Dendritic cell treated with granulocyte-macrophage colony-stimulating factor and Interleukin-4, amounts not matched to agents 40 ng/mL and 50 ng/mL, for 4 days (primary cell): Measurements from ENCODE around the gene EYA3.
A peak's percentile ranks its signal among the peaks of the same experiment; 100 is the strongest.

Source experiments
- H3K27ac Mint-ChIP-seq: one replicate; pipeline ENCODE4 v1.8.0; 2022; ENCODE audit warnings: mild to moderate bottlenecking, mixed read lengths
- H3K27me3 Mint-ChIP-seq: one replicate; pipeline ENCODE4 v1.8.0; 2022; ENCODE audit warnings: mild to moderate bottlenecking, mixed read lengths
- H3K36me3 Mint-ChIP-seq: one replicate; pipeline ENCODE4 v1.8.0; 2022; ENCODE audit warnings: low read depth, mixed read lengths
- H3K4me1 Mint-ChIP-seq: one replicate; pipeline ENCODE4 v1.8.0; 2022; ENCODE audit warnings: low read depth, mixed read lengths
- H3K4me3 Mint-ChIP-seq: one replicate; pipeline ENCODE4 v1.8.0; 2022; ENCODE audit warnings: mild to moderate bottlenecking, moderate library complexity, mixed read lengths
- H3K9me3 Mint-ChIP-seq: one replicate; pipeline ENCODE4 v1.8.0; 2022; ENCODE audit warnings: mixed read lengths
- intact Hi-C: fragments of 100-400 bp; cut with micrococcal nuclease; formaldehyde crosslinking; loops from one replicate; pipeline ENCODE4 v1.15.0; 2022

Gene EYA3

DNA sequence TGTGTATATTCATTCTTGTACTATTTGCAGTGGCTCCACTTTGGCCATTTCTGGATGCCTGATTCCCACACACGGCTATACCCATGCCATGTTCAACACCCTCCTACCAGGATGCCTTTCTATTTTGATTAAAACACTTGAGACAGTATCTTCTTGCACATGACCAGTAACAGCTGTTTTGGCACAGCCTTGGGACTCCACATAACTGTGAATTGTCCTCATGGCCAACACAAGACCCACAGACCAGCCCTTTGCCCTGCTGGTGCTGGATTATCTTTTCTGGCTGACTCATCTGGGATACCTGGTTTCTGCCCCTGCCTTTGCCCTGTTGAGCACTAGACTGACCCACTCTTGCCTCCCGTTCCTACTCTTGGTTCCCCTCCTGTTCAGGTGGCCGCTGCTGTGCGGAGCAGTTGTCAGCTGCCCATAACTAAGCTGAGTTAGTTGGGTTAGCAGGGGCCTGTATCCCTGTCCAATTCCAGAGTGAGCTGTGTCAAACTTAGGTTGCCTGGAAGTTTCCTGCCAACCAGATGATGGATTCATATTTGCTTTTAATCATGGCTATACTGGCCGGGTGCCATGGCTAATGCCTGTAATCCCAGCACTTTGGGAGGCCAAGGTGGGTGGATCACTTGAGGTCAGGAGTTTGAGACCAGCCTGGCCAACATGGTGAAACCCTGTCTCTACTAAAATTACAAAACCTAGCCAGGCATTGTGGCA lies 10.8 kb upstream of the EYA3 start:
- no peak overlapping the region for H3K4me3 Mint-ChIP-seq
- intact Hi-C loops: no loop called here
- peaks cover 8% of the 10 kb centered on the region for H3K9me3 Mint-ChIP-seq
- H3K4me1 Mint-ChIP-seq: peaks cover 16% of the 10 kb centered on the region
- peak overlapping the region; percentile 64 for H3K27ac Mint-ChIP-seq
- no peaks in the 10 kb centered on the region for H3K36me3 Mint-ChIP-seq
- H3K27me3 Mint-ChIP-seq: no peaks in the 10 kb centered on the region

DNA sequence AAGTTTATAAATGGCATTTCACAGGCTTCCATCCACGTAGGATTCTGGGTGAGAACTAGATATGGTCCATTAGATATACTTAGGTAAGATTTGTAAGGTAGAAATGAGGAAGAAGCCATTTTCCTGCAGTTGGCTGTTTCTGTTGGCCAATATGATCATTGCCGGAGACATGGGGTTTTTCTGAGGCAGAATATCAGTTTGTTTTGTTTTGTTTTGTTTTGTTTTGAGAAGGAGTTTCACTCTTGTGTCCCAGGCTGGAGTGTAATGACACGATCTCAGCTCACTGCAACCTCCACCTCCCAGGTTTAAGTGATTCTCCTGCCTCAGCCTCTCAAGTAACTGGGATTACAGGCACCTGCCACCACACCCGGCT lies 8.7 kb upstream of the EYA3 start:
- no peak overlapping the region for H3K4me3 Mint-ChIP-seq
- intact Hi-C loops: no loop called here

DNA sequence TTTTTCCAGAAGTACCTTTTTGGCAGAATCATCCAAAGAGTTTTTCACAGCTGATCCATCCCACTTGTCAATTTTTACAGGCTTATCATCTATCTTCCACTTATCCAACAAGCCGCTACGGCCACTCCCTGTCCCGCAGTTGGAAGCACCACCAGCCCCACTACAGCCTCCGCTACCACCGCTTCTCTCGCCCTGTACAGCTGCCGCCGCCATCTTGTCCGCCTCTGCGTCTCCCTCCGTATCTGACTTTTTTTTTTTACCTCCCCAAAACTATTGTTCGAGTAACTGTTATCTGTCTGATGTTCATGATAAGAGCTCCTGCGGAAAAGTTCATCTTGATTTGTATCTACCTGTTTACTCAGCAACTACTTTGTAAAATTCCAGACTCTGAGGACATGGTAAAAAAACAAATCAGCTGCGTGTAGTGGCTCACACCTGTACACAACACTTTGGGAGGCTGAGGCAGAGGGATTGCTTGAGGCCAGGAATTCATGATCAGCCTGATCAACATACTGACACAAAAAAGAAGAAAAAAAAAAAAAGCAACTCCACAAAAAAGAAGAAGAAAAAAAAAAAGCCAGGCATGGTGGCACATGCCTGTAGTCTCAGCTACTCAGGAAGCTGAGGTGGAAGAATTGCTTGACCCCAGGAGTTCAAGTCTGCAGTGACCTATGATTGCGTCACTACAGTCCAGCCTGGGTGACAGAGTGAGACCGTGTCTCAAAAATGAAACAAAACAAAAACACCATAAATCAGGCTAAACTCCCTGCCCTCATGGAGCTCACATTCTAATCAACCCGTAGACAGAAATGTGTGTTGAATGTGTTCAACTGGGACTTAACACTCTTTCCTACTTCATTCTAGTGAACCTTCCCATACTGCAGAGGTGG lies 8.0 kb upstream of the EYA3 start:
- peaks cover 26% of the 10 kb centered on the region for H3K4me1 Mint-ChIP-seq
- H3K27me3 Mint-ChIP-seq: no peaks in the 10 kb centered on the region
- no peak overlapping the region for H3K4me3 Mint-ChIP-seq
- H3K9me3 Mint-ChIP-seq: peaks cover 8% of the 10 kb centered on the region
- intact Hi-C loops: no loop called here
- no peaks in the 10 kb centered on the region for H3K36me3 Mint-ChIP-seq
- no peak overlapping the region for H3K27ac Mint-ChIP-seq

More for the DNA sequence above, 8.7 kb upstream of the EYA3 start:
- no peaks in the 10 kb centered on the region for H3K36me3 Mint-ChIP-seq
- peaks cover 8% of the 10 kb centered on the region for H3K9me3 Mint-ChIP-seq
- H3K4me1 Mint-ChIP-seq: peaks cover 26% of the 10 kb centered on the region
- no peaks in the 10 kb centered on the region for H3K27me3 Mint-ChIP-seq
- H3K27ac Mint-ChIP-seq: no peak overlapping the region

DNA sequence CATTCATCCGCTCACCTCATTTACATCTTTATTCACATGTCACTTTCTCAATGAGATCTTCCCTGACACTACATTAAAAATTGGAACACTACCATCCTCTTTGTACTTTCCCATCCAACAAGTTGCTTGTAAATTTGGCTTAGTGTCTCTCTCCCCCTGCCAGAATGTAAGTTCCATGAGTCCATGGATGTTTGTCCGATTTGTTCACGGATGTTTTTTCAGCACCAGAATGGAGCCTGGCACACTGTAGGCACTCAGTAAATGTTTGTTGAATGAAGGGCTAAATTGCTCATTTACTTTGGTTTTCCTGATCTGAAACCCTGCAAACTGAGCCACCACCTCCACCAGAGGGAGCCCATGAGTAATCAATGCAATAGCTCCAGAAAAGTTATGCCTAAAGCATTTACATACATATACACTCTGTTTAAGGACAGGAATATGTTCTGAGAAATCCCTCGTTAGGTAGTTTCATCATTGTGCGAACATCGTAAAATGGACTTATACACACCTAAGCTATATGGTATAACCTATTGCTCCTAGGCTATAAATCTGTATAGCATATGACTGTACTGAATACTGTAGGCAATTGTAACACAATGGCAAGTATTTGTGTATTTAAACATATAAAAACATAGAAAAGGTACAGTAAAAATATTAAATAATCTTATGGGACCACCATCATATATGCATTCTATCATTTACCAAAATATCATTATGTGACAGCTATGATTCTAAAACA lies 2.8 kb upstream of the EYA3 start:
- H3K4me3 Mint-ChIP-seq: no peak overlapping the region
- H3K27me3 Mint-ChIP-seq: no peaks in the 10 kb centered on the region
- H3K27ac Mint-ChIP-seq: peak overlapping the region; percentile 68
- H3K9me3 Mint-ChIP-seq: peaks cover 4% of the 10 kb centered on the region
- peaks cover 14% of the 10 kb centered on the region for H3K36me3 Mint-ChIP-seq
- H3K4me1 Mint-ChIP-seq: peaks cover 43% of the 10 kb centered on the region
- intact Hi-C loops: loop anchor here (1.0 to 5.0 kb wide), 3 partner anchors 48 to 118 kb away; no protein-coding TSS in a partner anchor

DNA sequence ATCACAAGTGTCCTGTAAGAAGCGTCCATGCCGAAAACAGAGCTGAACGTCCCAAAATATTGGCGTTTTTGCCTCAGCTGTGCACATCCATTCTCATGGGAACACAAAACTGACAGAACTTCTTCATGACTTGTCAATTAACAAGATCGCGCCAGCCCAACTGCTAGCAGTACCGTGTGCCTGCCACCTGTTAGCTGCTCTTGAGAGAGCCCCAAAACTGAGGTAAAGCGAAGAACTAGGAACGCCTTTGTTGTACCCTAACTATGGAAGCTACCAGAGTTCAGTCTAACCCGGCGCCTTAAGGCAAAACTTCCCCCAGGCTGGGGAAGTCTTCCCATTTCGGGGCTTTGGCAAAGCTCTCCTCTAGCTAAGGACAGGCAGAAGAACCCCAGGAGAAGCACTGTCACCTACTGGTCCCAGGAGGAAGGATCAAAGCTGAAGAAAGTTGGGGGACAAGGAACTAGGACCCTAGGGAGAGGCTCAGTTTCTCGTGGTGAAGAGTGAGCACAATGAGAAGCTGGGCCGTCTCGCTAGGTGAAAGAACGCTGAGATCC lies 719 bp downstream of the EYA3 start:
- Mint-ChIP-seq H3K9me3 (no peaks in the 10 kb centered on the region), H3K4me1 (peaks cover 50% of the 10 kb centered on the region), H3K27me3 (no peaks in the 10 kb centered on the region), H3K27ac (peak overlapping the region; percentile 93), H3K4me3 (peak overlapping the region; percentile 90), H3K36me3 (peaks cover 21% of the 10 kb centered on the region)
- intact Hi-C loops: loop anchor here (10.0 kb wide), 1 partner anchor 233 kb away; no protein-coding TSS in a partner anchor

DNA sequence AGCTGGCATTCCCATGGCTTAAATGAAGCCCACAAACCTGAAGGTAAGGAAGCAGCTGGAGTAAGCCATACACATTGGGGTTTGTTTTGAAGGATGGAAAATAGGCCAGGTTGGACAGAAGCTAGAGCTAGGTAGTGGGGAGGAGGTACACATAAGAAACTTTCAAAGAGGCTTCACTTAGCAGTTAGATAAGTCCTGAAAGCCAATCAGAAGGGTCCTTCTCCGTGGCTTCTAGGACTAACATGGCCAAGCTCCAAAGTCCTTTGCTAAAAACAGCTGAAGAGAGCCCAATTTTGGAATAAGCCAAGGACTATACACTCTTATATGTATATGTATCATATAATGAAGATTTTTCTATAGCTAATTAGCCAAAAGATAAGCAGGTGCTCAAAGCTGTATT lies 1.8 kb downstream of the EYA3 start:
- Mint-ChIP-seq H3K4me3 (peak overlapping the region; percentile 14), H3K9me3 (no peaks in the 10 kb centered on the region), H3K36me3 (peaks cover 21% of the 10 kb centered on the region), H3K27me3 (no peaks in the 10 kb centered on the region), H3K4me1 (peaks cover 48% of the 10 kb centered on the region), H3K27ac (no peak overlapping the region)
- intact Hi-C loops: loop anchor here (10.0 kb wide), 1 partner anchor 232 kb away; no protein-coding TSS in a partner anchor

DNA sequence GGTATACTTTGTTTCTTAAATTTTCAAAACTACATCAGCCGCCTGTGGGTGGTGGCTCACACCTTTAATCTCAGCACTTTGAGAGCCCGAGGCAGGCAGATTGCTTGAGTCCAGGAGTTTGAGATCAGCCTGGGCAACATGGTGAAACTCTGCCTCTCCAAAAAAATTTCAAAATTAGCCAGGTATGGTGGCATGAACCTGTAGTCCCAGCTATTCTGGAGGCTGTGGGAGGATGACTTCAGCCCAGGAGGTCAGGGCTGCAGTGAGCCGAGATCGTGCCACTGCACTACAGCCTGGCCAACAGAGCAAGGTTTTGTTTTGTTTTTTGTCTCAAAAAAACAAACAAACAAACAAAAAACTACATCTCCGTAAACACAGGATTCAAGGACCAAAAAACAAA lies 3.3 kb downstream of the EYA3 start:
- H3K27me3 Mint-ChIP-seq: no peaks in the 10 kb centered on the region
- no peaks in the 10 kb centered on the region for H3K9me3 Mint-ChIP-seq
- H3K36me3 Mint-ChIP-seq: peaks cover 24% of the 10 kb centered on the region
- peaks cover 36% of the 10 kb centered on the region for H3K4me1 Mint-ChIP-seq
- H3K4me3 Mint-ChIP-seq: no peak overlapping the region
- intact Hi-C loops: loop anchor here (10.0 kb wide), 1 partner anchor 230 kb away; no protein-coding TSS in a partner anchor
- H3K27ac Mint-ChIP-seq: no peak overlapping the region

DNA sequence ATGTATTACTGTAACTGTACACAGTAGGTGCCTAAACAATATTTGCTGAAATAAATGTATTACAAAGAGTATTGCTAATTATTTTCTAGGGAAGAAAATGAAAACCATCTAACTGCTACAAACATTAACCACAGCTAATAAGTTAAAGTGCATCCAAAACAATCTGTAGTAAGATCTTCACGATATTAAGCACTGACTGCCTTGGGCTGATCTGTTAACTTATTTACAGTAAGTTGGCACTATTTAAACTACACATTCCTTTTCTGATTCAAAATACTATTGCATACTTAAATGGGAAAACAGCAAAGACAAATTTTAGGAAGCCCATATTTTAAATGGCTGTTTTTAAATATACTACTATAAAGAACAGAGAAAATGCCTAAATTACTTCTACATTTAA lies 4.5 kb downstream of the EYA3 start:
- H3K36me3 Mint-ChIP-seq: peaks cover 34% of the 10 kb centered on the region
- H3K9me3 Mint-ChIP-seq: no peaks in the 10 kb centered on the region
- no peaks in the 10 kb centered on the region for H3K27me3 Mint-ChIP-seq
- H3K4me1 Mint-ChIP-seq: peaks cover 32% of the 10 kb centered on the region
- H3K27ac Mint-ChIP-seq: no peak overlapping the region
- no peak overlapping the region for H3K4me3 Mint-ChIP-seq
- intact Hi-C loops: loop anchor here (10.0 kb wide), 1 partner anchor 229 kb away; no protein-coding TSS in a partner anchor

DNA sequence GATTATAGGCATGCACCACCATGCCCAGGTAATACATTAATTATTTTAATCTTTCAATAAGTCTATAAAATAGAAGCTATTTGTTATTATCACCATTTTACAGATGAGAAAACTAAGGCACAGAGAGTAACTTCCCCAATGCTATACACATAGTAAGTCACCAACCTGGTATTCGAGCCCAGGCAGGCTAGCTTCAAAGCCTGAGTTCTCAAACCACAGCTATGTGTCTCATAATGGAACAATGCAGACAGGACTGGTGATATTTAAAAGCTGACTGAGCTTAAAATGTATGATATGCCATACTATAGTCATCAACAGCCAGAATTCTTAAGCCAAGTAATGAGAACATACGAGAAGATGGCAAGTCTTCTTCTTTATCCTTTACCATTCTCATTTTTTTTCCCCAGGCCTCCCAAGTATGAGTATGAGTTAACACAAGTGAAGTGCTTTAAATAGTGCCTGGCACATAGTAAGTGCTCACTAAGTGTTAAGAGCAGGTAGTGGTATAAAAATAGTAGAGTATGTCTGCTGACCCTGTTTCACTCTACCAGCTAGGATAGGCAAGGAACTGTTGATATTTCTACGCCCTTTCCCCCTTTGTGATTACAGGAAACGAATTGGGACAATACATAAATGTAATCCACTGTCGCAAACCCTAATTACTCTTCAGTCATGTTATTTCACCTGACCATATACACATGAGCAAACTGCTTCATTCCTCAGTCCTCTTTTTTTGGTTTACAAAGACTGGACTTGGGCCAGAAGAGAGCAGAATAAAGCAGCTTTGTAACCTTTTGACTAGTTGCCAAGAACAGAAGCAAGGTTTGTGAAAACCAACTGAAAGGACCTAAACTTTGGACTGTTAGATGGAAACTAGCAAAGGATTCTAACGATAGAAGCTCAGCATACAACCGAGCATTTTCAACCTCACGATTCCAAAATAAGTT lies 9.5 kb downstream of the EYA3 start:
- peaks cover 12% of the 10 kb centered on the region for H3K4me1 Mint-ChIP-seq
- no peaks in the 10 kb centered on the region for H3K27me3 Mint-ChIP-seq
- H3K4me3 Mint-ChIP-seq: no peak overlapping the region
- H3K36me3 Mint-ChIP-seq: peaks cover 28% of the 10 kb centered on the region
- H3K27ac Mint-ChIP-seq: no peak overlapping the region
- intact Hi-C loops: no loop called here
- no peaks in the 10 kb centered on the region for H3K9me3 Mint-ChIP-seq

DNA sequence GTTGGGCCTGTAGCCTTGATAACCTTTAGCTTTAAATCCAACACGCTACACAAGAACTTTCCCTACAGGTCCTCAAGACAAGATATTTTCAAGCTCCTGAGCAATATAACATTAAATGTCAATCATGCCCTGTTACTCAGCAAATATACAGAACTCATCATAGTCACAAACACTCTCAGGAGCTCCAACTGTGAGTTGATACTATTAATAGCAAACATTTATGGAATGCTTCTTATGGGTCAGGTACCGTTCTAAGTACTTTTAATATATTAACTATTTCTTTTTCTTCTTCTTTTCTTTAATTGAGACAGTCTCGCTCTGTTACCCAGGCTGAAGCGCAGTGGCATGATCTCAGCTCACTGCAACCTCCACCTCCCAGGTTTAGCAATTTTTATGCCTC lies 10.1 kb downstream of the EYA3 start:
- peaks cover 12% of the 10 kb centered on the region for H3K4me1 Mint-ChIP-seq
- H3K36me3 Mint-ChIP-seq: peaks cover 31% of the 10 kb centered on the region
- intact Hi-C loops: no loop called here
- H3K4me3 Mint-ChIP-seq: no peak overlapping the region
- H3K27me3 Mint-ChIP-seq: no peaks in the 10 kb centered on the region
- H3K27ac Mint-ChIP-seq: no peak overlapping the region
- H3K9me3 Mint-ChIP-seq: no peaks in the 10 kb centered on the region

DNA sequence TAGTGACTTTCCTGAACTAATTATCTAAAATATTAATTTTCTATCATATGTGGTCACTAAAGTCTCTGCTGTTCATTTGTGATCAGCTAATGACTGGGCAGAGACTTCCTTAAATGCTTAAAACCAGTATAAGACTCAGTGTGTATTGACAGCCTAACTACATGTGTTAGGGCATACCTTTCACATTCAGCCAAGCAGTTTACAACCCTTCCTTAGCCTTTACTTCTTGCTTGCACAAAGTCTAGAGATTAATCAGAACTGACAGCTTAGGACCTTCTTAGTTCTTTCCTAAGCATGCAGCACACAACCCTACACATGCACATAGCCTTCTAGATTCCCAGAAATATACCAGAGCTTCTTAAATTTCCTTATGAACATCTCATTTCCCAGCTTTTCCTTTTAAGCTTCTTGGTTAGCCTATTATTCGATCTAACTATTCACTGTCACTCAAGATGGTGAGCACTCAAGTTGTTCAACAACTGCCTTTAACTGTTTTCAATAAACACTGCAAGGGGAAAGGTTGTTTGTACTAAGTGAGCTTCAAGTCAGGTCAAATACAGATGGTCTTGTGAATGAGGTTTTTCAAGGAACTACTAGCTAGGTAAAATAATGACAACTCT lies 13.4 kb downstream of the EYA3 start:
- Mint-ChIP-seq H3K9me3 (no peaks in the 10 kb centered on the region), H3K27ac (no peak overlapping the region), H3K36me3 (peaks cover 27% of the 10 kb centered on the region), H3K27me3 (no peaks in the 10 kb centered on the region), H3K4me1 (peaks cover 25% of the 10 kb centered on the region), H3K4me3 (no peak overlapping the region)
- intact Hi-C loops: no loop called here

DNA sequence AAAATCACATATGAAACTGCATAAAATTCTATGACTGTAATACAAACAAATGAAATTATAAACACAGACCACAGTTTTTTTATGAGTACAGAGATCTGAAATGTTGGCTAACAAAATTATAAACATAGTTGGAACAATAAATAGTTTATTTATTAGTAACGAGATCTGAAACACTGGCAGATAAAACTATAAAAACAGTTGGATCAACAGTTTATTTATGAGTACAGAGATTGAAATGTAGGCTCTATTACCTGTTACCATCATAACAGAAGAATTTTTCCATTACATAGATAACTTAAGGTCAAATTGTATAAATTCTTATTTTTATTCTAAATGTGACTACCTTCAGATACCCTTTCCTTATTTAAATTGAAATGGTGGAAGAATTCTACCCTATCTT lies 14.5 kb downstream of the EYA3 start:
- Mint-ChIP-seq H3K27me3 (no peaks in the 10 kb centered on the region), H3K9me3 (no peaks in the 10 kb centered on the region), H3K4me3 (no peak overlapping the region), H3K4me1 (peaks cover 32% of the 10 kb centered on the region), H3K27ac (no peak overlapping the region), H3K36me3 (peaks cover 18% of the 10 kb centered on the region)
- intact Hi-C loops: no loop called here
